ENCODE data around the gene ELFN1. TPM values are rescaled to one million over a fixed set of nuclear protein-coding genes. Genes with fewer than 3 reads are reported as not detected.

The ELFN1 gene
- total and polyA plus RNA-seq, 12 donors, result 0.05 to 2.8 (median 0.86) TPM

DNA sequence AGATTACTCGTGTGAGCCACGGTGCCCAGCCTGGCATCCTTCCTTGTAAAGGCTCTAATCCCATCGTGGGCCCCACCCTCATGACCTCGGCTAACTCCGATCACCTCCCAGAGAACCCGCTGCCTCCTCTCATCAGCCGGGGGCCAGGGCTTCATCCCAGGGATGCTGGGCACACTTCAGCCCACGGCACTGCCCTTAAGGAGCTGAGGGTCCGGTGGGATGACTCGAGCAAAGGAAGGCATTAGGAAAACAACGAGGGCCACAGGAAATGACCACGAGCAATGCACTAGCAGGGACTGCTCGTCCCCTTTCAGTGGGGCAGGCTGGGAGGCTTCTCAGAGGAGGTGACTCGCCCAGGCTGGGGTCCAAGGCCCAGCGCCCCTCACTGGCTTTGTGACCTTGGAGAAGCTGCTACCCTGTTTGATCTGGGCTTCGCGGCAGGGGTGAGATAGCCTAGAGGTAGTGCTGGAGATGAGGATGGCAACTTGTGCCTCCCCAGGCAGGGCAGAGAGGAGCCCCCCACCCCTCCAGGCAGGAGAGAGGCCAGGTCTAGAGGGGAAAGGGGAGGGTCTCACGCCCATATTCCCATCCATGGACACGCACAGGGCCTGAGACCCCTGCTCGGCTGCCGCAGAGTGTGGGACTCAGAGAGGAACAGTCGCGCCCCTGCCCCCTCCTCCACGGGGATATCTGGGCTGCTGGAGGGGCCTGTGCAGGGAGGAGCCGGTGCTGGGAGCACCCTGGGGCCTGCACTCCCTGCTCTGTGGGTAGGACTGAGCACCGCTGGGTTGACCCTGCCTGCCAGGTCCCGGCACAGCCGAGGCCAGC is 26.8 kb downstream of the ELFN1 start:
- WGBS, 4 donors, result 59 to 69% (median 67%) methylated on average over 9 to 28 of the region's 28 CpGs
- no peaks in the 10 kb centered on the region for H3K4me1 ChIP-seq (replicated peaks in 1 of 2)
- H3K36me3 ChIP-seq (replicated peaks in 1 of 2), result no peaks in the 10 kb centered on the region
- no peak for TF ChIP-seq POLR2A (IDR thresholded peaks at IDR 0.05)
- TF ChIP-seq, protein P1, sequence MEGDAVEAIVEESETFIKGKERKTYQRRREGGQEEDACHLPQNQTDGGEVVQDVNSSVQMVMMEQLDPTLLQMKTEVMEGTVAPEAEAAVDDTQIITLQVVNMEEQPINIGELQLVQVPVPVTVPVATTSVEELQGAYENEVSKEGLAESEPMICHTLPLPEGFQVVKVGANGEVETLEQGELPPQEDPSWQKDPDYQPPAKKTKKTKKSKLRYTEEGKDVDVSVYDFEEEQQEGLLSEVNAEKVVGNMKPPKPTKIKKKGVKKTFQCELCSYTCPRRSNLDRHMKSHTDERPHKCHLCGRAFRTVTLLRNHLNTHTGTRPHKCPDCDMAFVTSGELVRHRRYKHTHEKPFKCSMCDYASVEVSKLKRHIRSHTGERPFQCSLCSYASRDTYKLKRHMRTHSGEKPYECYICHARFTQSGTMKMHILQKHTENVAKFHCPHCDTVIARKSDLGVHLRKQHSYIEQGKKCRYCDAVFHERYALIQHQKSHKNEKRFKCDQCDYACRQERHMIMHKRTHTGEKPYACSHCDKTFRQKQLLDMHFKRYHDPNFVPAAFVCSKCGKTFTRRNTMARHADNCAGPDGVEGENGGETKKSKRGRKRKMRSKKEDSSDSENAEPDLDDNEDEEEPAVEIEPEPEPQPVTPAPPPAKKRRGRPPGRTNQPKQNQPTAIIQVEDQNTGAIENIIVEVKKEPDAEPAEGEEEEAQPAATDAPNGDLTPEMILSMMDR (IDR thresholded peaks at IDR 0.05), result no peak
- H3K4me3 ChIP-seq, result no peak overlapping the region
- intact Hi-C loops (cut with DNase I), result no loop called here
- no peaks in the 10 kb centered on the region for H3K27me3 ChIP-seq
- peak in 4 of 7 donors; percentile 3 to 30 (median 7) for DNase-seq
- no peak overlapping the region for H3K27ac ChIP-seq
- H3K9me3 ChIP-seq (replicated peaks in 1 of 3), result no peaks in the 10 kb centered on the region

DNA sequence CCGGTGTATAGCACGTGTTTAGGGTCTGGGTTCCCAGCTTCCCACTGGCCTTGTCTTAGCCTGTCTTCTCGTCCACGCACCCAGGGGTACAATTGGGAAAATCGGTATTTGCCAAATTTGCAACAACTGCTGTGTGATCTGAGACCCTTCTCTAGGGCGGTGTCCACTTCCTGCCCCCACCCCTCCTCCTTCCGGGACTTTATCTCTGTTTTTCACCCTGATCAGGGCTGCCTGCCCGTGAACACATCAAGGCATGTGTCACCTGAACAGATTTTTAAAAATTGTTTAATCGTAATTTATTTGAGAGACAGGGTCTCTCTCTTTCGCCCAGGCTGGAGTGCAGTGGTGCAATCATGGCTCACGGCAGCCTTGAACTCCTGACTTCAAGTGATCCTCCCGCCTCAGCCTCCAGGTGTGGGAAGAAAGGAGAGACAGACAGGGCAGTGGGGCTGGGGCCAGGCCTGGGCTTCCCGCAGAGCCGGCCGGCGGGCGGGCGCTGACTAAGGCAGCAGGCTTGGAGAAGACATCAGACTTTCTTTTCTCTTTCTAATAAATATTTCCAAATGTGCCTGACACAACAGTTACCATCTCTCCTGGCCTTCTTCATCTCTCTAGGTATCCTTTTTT is 27.5 kb downstream of the ELFN1 start:
- TF ChIP-seq, protein P1 (IDR thresholded peaks at IDR 0.05), result no peak
- no peak for TF ChIP-seq POLR2A (IDR thresholded peaks at IDR 0.05)
- Histone ChIP-seq H3K4me1 (replicated peaks in 1 of 2) (no peaks in the 10 kb centered on the region), H3K4me3 (no peak overlapping the region), H3K27ac (no peak overlapping the region), H3K27me3 (no peaks in the 10 kb centered on the region), H3K9me3 (replicated peaks in 1 of 3) (peaks cover 0 to 1% (median 0%) of the 10 kb centered on the region in 3 donors), H3K36me3 (replicated peaks in 1 of 2) (no peaks in the 10 kb centered on the region)
- DNase-seq, result peak in 4 of 7 donors; percentile 4 to 21 (median 5)
- intact Hi-C loops (cut with DNase I), result no loop called here
- 71 to 84% (median 80%) methylated on average over 14 to 18 of the region's 18 CpGs for whole genome bisulfite sequencing, 4 donors

DNA sequence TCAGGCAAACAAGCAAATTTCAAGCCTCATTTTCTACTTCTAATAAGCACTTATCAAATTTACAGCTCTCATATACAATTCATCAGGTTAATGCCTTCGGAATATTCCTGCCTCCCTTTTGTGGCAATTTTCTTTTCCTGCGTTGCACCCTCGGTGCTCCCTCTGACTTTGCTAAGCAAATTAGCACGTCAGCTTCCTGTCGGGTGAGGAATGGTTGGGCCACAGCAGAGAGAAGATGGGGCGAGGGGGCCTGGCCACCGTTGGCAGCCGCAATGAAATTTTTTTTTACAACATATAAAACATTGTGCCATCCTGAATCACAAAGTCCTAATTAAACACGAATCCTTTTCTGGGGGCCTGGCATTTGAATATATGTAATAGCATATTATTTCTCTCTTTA is 28.1 kb downstream of the ELFN1 start:
- intact Hi-C loops (cut with DNase I), result no loop called here
- Histone ChIP-seq H3K9me3 (replicated peaks in 1 of 3) (peaks cover 0 to 4% (median 0%) of the 10 kb centered on the region in 3 donors), H3K27me3 (no peaks in the 10 kb centered on the region), H3K27ac (no peak overlapping the region), H3K36me3 (replicated peaks in 1 of 2) (no peaks in the 10 kb centered on the region), H3K4me3 (no peak overlapping the region), H3K4me1 (replicated peaks in 1 of 2) (no peaks in the 10 kb centered on the region)
- DNase-seq, result no peak
- TF ChIP-seq POLR2A (IDR thresholded peaks at IDR 0.05), result no peak
- TF ChIP-seq, protein P1 (IDR thresholded peaks at IDR 0.05), result no peak
- 55 to 61% (median 57%) methylated on average over 9 of the region's 9 CpGs for WGBS, 4 donors

DNA sequence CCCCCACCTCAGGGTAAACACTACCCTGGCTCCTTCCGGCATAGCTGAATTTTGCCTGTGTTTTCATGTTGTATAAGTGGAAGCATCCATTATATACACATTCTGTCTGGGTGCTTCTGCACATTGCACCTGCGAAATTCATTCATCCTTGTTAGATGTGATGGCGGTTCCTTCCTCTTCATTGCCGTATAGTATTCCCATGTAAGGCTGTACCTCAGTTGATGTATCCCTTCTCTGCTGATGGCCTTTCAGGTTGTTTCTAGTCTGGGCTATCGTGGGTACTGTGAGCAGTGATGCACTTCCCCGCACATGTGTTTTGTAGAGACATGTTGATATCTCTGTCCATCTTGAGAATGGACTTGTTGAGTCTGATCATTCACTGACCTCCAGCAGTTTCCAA is 28.9 kb downstream of the ELFN1 start:
- no peaks in the 10 kb centered on the region for H3K27me3 ChIP-seq

More for the DNA sequence above, 28.9 kb downstream of the ELFN1 start:
- intact Hi-C loops (cut with DNase I), result no loop called here
- 89 to 94% (median 90%) methylated on average over 6 of the region's 6 CpGs for WGBS, 4 donors
- TF ChIP-seq, protein P1 (IDR thresholded peaks at IDR 0.05), result no peak
- no peak for TF ChIP-seq POLR2A (IDR thresholded peaks at IDR 0.05)
- peaks cover 0 to 4% (median 0%) of the 10 kb centered on the region in 3 donors for H3K9me3 ChIP-seq (replicated peaks in 1 of 3)
- H3K27ac ChIP-seq, result no peak overlapping the region
- no peaks in the 10 kb centered on the region for H3K4me1 ChIP-seq (replicated peaks in 1 of 2)
- peak in 1 of 7 donors; percentile 15 for DNase-seq
- H3K4me3 ChIP-seq, result no peak overlapping the region
- H3K36me3 ChIP-seq (replicated peaks in 1 of 2), result no peaks in the 10 kb centered on the region
